ENCODE data around the gene GALNT18. TPM values are rescaled to one million over a fixed set of nuclear protein-coding genes. Genes with fewer than 3 reads are reported as not detected.

The GALNT18 gene
- total and polyA plus RNA-seq, 2 donors: 7.9 to 16.1 TPM

DNA sequence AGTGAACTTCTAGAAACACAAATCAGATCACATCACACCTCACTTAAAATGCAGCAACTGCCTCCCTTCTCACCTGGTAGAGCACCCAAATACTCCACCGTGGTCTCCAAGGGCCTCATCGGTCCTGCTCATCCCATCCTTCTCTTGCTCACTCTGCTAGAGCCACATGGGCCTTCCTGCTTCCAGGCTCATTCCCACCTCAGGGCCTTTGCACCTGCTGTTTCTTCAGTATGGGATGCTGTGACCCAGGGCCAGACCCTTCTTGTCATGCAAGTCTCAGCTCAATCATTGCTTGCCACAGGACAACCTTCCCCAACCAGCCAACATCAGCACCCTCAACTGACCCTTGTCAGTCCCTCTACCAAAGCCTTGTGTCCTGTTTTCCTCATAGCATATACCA lies 124.9 kb downstream of the GALNT18 start:
- DNase-seq (ENCODE audit: low read depth in 6 of 9, low spot score in 9 of 9): no peak
- no peaks in the 10 kb centered on the region for H3K9me3 ChIP-seq (ENCODE audit: control insufficient read depth in 2 of 2, insufficient read depth in 1 of 2, low read length in 1 of 2)
- no peaks in the 10 kb centered on the region for H3K27me3 ChIP-seq (ENCODE audit: control insufficient read depth in 2 of 2, insufficient read depth in 1 of 2, low read length in 1 of 2)
- H3K36me3 ChIP-seq (ENCODE audit: control insufficient read depth in 2 of 2, insufficient read depth in 2 of 2, low read length in 1 of 2): no peaks in the 10 kb centered on the region
- H3K4me1 ChIP-seq (ENCODE audit: control insufficient read depth in 2 of 2, insufficient read depth in 2 of 2, low read length in 2 of 2): peaks cover 0 to 5% of the 10 kb centered on the region in 2 donors
- no peak overlapping the region for H3K4me3 ChIP-seq (ENCODE audit: low read length in 2 of 2)
- H3K27ac ChIP-seq (ENCODE audit: low read depth in 1 of 2, low read length in 1 of 2): no peak overlapping the region
- 99% methylated on average over 2 of the region's 2 CpGs for WGBS

DNA sequence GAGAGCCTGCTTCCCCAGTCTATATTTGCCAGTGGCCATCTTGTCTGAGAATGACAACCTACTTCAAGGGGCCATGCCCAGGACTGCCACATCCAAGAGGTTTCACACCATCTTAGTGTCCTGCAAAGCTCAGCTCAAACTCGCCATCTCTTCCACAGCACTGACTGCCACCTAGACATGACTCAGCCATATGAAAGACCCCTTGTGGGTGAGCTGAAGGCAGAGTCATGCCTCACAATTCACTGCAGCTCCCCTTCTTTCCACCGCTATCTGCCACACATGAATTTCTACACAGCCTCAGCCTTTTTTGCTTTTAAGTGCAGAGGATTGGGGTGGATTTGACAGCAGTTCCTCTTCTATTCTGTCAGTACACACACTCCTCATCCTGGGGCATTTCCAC lies 127.5 kb downstream of the GALNT18 start:
- no peak overlapping the region for H3K4me3 ChIP-seq (ENCODE audit: low read length in 2 of 2)
- no peaks in the 10 kb centered on the region for H3K4me1 ChIP-seq (ENCODE audit: control insufficient read depth in 2 of 2, insufficient read depth in 2 of 2, low read length in 2 of 2)
- WGBS: 88% methylated on average over 2 of the region's 2 CpGs
- H3K27me3 ChIP-seq (ENCODE audit: control insufficient read depth in 2 of 2, insufficient read depth in 1 of 2, low read length in 1 of 2): no peaks in the 10 kb centered on the region
- H3K9me3 ChIP-seq (ENCODE audit: control insufficient read depth in 2 of 2, insufficient read depth in 1 of 2, low read length in 1 of 2): no peaks in the 10 kb centered on the region
- no peak for DNase-seq (ENCODE audit: low read depth in 6 of 9, low spot score in 9 of 9)
- no peaks in the 10 kb centered on the region for H3K36me3 ChIP-seq (ENCODE audit: control insufficient read depth in 2 of 2, insufficient read depth in 2 of 2, low read length in 1 of 2)
- H3K27ac ChIP-seq (ENCODE audit: low read depth in 1 of 2, low read length in 1 of 2): no peak overlapping the region

DNA sequence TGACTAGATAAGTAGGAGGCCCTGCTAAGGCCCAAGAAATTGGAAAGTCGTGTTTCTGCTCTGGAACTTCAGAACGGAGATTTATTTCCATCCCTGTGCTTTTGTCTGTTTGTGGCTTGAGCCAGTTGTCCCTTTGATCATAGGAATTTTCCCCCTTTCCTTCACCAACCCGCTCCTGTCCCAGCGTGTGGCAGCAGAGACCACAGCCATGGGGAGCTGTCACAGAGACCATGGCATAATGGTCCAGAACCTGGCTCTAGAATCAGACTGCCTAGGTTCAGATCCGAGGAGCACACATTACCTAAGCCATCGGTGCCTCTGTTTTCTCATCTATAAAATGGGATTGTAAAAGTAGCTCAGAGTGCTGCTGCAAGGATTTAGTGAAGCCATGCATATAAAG lies 128.1 kb downstream of the GALNT18 start:
- H3K4me3 ChIP-seq (ENCODE audit: low read length in 2 of 2): no peak overlapping the region
- 94% methylated on average over 6 of the region's 6 CpGs for WGBS
- no peaks in the 10 kb centered on the region for H3K36me3 ChIP-seq (ENCODE audit: control insufficient read depth in 2 of 2, insufficient read depth in 2 of 2, low read length in 1 of 2)
- H3K4me1 ChIP-seq (ENCODE audit: control insufficient read depth in 2 of 2, insufficient read depth in 2 of 2, low read length in 2 of 2): no peaks in the 10 kb centered on the region
- no peaks in the 10 kb centered on the region for H3K9me3 ChIP-seq (ENCODE audit: control insufficient read depth in 2 of 2, insufficient read depth in 1 of 2, low read length in 1 of 2)
- no peak overlapping the region for H3K27ac ChIP-seq (ENCODE audit: low read depth in 1 of 2, low read length in 1 of 2)
- no peaks in the 10 kb centered on the region for H3K27me3 ChIP-seq (ENCODE audit: control insufficient read depth in 2 of 2, insufficient read depth in 1 of 2, low read length in 1 of 2)
- DNase-seq (ENCODE audit: low read depth in 6 of 9, low spot score in 9 of 9): no peak

DNA sequence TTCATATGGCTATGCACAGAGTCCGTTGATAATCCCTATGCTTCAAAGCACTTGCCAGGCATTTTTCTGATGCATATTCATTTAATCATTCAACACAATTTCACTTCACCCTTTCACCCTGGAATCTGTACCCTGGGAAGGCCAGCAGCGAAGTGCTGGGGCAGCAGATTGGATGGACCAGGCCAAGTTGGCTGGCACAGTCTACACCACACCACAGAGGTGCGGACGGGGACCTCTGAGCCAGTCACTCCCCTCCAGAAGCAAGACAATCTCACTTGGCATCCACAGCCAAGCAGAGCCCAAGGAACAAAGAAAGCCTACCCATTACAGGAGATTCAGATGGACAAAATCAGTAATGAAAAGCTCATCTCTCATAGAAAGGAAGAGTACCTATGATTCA lies 130.2 kb downstream of the GALNT18 start:
- Histone ChIP-seq H3K36me3 (ENCODE audit: control insufficient read depth in 2 of 2, insufficient read depth in 2 of 2, low read length in 1 of 2) (no peaks in the 10 kb centered on the region), H3K27ac (ENCODE audit: low read depth in 1 of 2, low read length in 1 of 2) (no peak overlapping the region), H3K4me1 (ENCODE audit: control insufficient read depth in 2 of 2, insufficient read depth in 2 of 2, low read length in 2 of 2) (no peaks in the 10 kb centered on the region), H3K27me3 (ENCODE audit: control insufficient read depth in 2 of 2, insufficient read depth in 1 of 2, low read length in 1 of 2) (no peaks in the 10 kb centered on the region), H3K4me3 (ENCODE audit: low read length in 2 of 2) (no peak overlapping the region), H3K9me3 (ENCODE audit: control insufficient read depth in 2 of 2, insufficient read depth in 1 of 2, low read length in 1 of 2) (no peaks in the 10 kb centered on the region)
- 95% methylated on average over 4 of the region's 4 CpGs for WGBS
- DNase-seq (ENCODE audit: low read depth in 6 of 9, low spot score in 9 of 9): no peak

DNA sequence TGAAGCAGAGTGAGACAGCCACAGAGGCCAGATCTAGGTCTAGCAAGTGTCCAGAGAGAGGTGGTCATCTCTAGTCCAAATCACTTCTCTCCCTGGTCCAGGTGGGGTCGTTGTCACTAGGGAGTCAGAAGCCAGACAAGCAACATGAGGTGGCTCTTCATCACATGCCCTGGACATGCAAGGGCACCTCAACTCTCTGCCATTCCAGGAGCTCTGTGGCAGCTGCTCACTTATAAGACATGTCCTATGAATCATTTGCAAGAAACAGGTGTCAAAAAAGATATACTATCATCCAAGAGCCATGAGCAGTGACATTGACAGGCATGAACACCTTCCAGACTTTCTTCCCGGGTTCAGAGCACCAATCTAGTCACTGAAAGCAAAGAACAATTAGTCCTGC lies 130.8 kb downstream of the GALNT18 start:
- Histone ChIP-seq H3K9me3 (ENCODE audit: control insufficient read depth in 2 of 2, insufficient read depth in 1 of 2, low read length in 1 of 2) (no peaks in the 10 kb centered on the region), H3K27me3 (ENCODE audit: control insufficient read depth in 2 of 2, insufficient read depth in 1 of 2, low read length in 1 of 2) (no peaks in the 10 kb centered on the region), H3K27ac (ENCODE audit: low read depth in 1 of 2, low read length in 1 of 2) (no peak overlapping the region), H3K4me3 (ENCODE audit: low read length in 2 of 2) (no peak overlapping the region), H3K4me1 (ENCODE audit: control insufficient read depth in 2 of 2, insufficient read depth in 2 of 2, low read length in 2 of 2) (no peaks in the 10 kb centered on the region), H3K36me3 (ENCODE audit: control insufficient read depth in 2 of 2, insufficient read depth in 2 of 2, low read length in 1 of 2) (no peaks in the 10 kb centered on the region)
- DNase-seq (ENCODE audit: low read depth in 6 of 9, low spot score in 9 of 9): no peak
- WGBS: 89% methylated on average over 2 of the region's 2 CpGs

DNA sequence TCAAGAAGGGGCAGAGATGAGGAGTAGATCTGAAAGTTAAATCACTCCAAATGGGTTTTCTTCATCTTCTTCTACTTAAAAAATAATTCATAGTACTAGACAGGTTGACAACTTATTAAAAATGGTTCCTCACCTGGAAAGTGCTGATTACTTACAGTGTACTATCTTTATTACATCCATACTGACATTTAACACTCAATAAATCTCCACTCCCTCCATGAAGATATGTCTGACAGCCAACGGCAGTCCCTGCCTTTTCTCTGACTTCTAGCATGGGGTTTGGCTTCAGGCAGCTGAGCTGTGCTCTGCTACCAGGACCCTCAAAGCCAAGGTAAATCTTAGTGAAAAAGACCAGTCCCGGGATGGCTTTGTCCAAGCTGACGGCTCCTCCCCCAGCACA lies 135.4 kb downstream of the GALNT18 start:
- Histone ChIP-seq H3K27ac (ENCODE audit: low read depth in 1 of 2, low read length in 1 of 2) (no peak overlapping the region), H3K9me3 (ENCODE audit: control insufficient read depth in 2 of 2, insufficient read depth in 1 of 2, low read length in 1 of 2) (no peaks in the 10 kb centered on the region), H3K36me3 (ENCODE audit: control insufficient read depth in 2 of 2, insufficient read depth in 2 of 2, low read length in 1 of 2) (no peaks in the 10 kb centered on the region), H3K4me3 (ENCODE audit: low read length in 2 of 2) (no peak overlapping the region), H3K27me3 (ENCODE audit: control insufficient read depth in 2 of 2, insufficient read depth in 1 of 2, low read length in 1 of 2) (no peaks in the 10 kb centered on the region), H3K4me1 (ENCODE audit: control insufficient read depth in 2 of 2, insufficient read depth in 2 of 2, low read length in 2 of 2) (no peaks in the 10 kb centered on the region)
- no peak for DNase-seq (ENCODE audit: low read depth in 6 of 9, low spot score in 9 of 9)
- WGBS: 99% methylated on average over 3 of the region's 3 CpGs

DNA sequence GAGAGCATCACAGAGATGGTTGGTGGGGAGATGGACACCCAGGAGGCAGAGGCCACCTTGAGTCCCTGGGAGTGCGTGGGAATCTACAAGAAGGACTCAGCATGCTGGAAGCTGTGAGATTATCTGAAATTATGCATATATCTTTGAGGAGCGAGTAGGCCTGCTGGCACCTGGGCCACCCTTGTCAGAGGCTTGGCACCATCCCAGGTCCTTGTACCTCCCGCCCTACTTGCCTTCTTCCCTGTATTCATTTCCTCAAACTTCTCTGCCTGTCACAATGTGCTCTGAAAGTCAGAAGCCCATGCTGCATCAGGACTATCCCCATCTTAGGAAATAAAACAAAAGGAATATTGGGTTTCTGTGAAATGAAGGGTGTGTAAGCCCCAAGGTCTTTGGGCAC lies 135.8 kb downstream of the GALNT18 start:
- Histone ChIP-seq H3K27ac (ENCODE audit: low read depth in 1 of 2, low read length in 1 of 2) (no peak overlapping the region), H3K4me3 (ENCODE audit: low read length in 2 of 2) (no peak overlapping the region), H3K36me3 (ENCODE audit: control insufficient read depth in 2 of 2, insufficient read depth in 2 of 2, low read length in 1 of 2) (no peaks in the 10 kb centered on the region), H3K4me1 (ENCODE audit: control insufficient read depth in 2 of 2, insufficient read depth in 2 of 2, low read length in 2 of 2) (no peaks in the 10 kb centered on the region), H3K9me3 (ENCODE audit: control insufficient read depth in 2 of 2, insufficient read depth in 1 of 2, low read length in 1 of 2) (no peaks in the 10 kb centered on the region), H3K27me3 (ENCODE audit: control insufficient read depth in 2 of 2, insufficient read depth in 1 of 2, low read length in 1 of 2) (no peaks in the 10 kb centered on the region)
- WGBS: 87% methylated on average over 3 of the region's 3 CpGs
- DNase-seq (ENCODE audit: low read depth in 6 of 9, low spot score in 9 of 9): no peak

DNA sequence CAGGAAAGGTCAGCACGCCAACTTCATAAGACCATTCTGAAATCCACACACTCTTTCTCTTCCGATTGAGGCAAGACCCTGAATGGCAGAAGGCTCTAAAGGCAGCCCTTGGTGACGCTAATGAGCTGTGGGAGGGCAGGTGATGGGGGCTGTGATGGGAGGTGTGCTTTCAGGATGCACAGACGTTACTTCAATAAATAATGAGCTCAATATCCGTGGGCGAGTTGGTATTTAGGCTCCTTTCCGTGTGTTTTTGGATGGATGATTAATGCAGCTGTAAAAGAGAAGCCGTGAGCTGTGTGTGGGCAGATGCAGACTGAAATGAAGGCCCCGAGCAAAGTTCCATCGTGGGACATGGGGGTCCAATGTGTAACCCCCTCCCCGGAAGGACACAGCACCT lies 138.2 kb downstream of the GALNT18 start:
- no peak for DNase-seq (ENCODE audit: low read depth in 6 of 9, low spot score in 9 of 9)
- 92% methylated on average over 11 of the region's 11 CpGs for WGBS
- H3K4me1 ChIP-seq (ENCODE audit: control insufficient read depth in 2 of 2, insufficient read depth in 2 of 2, low read length in 2 of 2): no peaks in the 10 kb centered on the region
- H3K4me3 ChIP-seq (ENCODE audit: low read length in 2 of 2): no peak overlapping the region
- no peaks in the 10 kb centered on the region for H3K36me3 ChIP-seq (ENCODE audit: control insufficient read depth in 2 of 2, insufficient read depth in 2 of 2, low read length in 1 of 2)
- H3K27me3 ChIP-seq (ENCODE audit: control insufficient read depth in 2 of 2, insufficient read depth in 1 of 2, low read length in 1 of 2): peaks cover 0 to 2% of the 10 kb centered on the region in 2 donors
- H3K27ac ChIP-seq (ENCODE audit: low read depth in 1 of 2, low read length in 1 of 2): no peak overlapping the region
- H3K9me3 ChIP-seq (ENCODE audit: control insufficient read depth in 2 of 2, insufficient read depth in 1 of 2, low read length in 1 of 2): no peaks in the 10 kb centered on the region

DNA sequence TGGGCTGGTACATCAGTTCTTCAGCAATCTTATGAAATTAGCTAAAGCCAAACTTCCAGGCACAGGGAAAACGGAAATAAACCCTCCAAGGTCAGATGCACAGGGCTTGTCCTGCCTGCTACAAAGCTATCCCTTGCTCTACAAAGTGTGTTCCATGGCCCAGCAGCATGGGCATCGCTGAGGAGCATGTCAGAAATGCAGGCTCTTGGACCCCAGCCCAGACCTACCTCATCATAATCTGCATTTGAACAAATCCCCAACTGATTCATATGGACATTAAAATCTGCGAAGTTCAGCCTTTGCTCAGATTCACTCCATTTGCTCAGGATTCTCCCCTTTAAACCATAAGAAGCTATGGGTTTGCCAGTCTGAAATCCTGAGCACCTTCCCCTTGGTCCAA lies 139.1 kb downstream of the GALNT18 start:
- Histone ChIP-seq H3K4me1 (ENCODE audit: control insufficient read depth in 2 of 2, insufficient read depth in 2 of 2, low read length in 2 of 2) (no peaks in the 10 kb centered on the region), H3K27me3 (ENCODE audit: control insufficient read depth in 2 of 2, insufficient read depth in 1 of 2, low read length in 1 of 2) (peaks cover 0 to 2% of the 10 kb centered on the region in 2 donors), H3K27ac (ENCODE audit: low read depth in 1 of 2, low read length in 1 of 2) (no peak overlapping the region), H3K9me3 (ENCODE audit: control insufficient read depth in 2 of 2, insufficient read depth in 1 of 2, low read length in 1 of 2) (no peaks in the 10 kb centered on the region), H3K36me3 (ENCODE audit: control insufficient read depth in 2 of 2, insufficient read depth in 2 of 2, low read length in 1 of 2) (no peaks in the 10 kb centered on the region), H3K4me3 (ENCODE audit: low read length in 2 of 2) (no peak overlapping the region)
- 97% methylated on average over 3 of the region's 3 CpGs for WGBS
- no peak for DNase-seq (ENCODE audit: low read depth in 6 of 9, low spot score in 9 of 9)

DNA sequence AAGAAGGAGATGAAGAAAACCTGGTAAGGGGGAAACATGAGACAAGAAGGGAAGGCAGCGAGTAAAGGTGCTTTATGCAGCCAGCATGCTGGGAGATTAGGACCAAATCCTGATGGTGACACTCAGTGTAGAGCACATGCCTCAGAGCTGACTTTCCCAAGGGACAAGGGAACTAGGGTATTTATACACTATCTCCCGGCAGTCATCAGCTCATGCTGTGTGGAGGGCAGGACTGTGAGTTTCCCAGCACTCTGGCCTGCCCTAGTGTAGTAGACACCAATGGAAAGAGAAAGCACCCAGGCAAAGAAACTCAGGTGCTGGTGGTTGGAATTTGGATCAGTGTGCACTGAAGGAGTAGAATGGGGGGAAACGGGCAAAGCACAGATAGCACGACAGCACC lies 140.4 kb downstream of the GALNT18 start:
- 98% methylated on average over 4 of the region's 4 CpGs for WGBS
- H3K4me1 ChIP-seq (ENCODE audit: control insufficient read depth in 2 of 2, insufficient read depth in 2 of 2, low read length in 2 of 2): no peaks in the 10 kb centered on the region
- H3K9me3 ChIP-seq (ENCODE audit: control insufficient read depth in 2 of 2, insufficient read depth in 1 of 2, low read length in 1 of 2): no peaks in the 10 kb centered on the region
- DNase-seq (ENCODE audit: low read depth in 6 of 9, low spot score in 9 of 9): no peak
- no peaks in the 10 kb centered on the region for H3K36me3 ChIP-seq (ENCODE audit: control insufficient read depth in 2 of 2, insufficient read depth in 2 of 2, low read length in 1 of 2)
- H3K4me3 ChIP-seq (ENCODE audit: low read length in 2 of 2): no peak overlapping the region
- H3K27me3 ChIP-seq (ENCODE audit: control insufficient read depth in 2 of 2, insufficient read depth in 1 of 2, low read length in 1 of 2): peaks cover 0 to 2% of the 10 kb centered on the region in 2 donors
- H3K27ac ChIP-seq (ENCODE audit: low read depth in 1 of 2, low read length in 1 of 2): no peak overlapping the region
